Astrocyte (in vitro differentiated cells and primary cell): ENCODE data around the gene TTLL8. TPM values are rescaled to one million over a fixed set of nuclear protein-coding genes. Genes with fewer than 3 reads are reported as not detected.

Experiments used
- DNase-seq: peaks from one replicate; pipeline ENCODE4 v3.0.0-alpha.2; 2010; ENCODE audit warnings: low read depth
- FAIRE-seq: peaks from 2 replicates; lab custom pipeline; 2011; peaks lifted over from hg19 to GRCh38; lab: Jason Lieb, UNC
- H2AFZ ChIP-seq: 2 replicates; pipeline ENCODE4 v1.6.0; 2012; ENCODE audit warnings: low read depth, low read length, inconsistent platforms
- H3K27ac ChIP-seq: 2 replicates; pipeline ENCODE4 v1.5.1; 2011; ENCODE audit warnings: low read depth, low read length, inconsistent platforms
- H3K27me3 ChIP-seq: 2 replicates; pipeline ENCODE4 v1.6.0; 2011; ENCODE audit warnings: low read length, inconsistent platforms; ENCODE audit not compliant: insufficient read depth
- H3K36me3 ChIP-seq: 2 replicates; pipeline ENCODE4 v1.5.1; 2011; ENCODE audit warnings: low read length, inconsistent platforms; ENCODE audit not compliant: insufficient read depth
- H3K4me1 ChIP-seq: 2 replicates; pipeline ENCODE4 v1.5.1; 2011; ENCODE audit warnings: low read length, inconsistent platforms; ENCODE audit not compliant: insufficient read depth
- H3K4me2 ChIP-seq: 2 replicates; pipeline ENCODE4 v1.6.0; 2012; ENCODE audit warnings: low read length, inconsistent platforms
- H3K4me3 ChIP-seq: 2 replicates; pipeline ENCODE4 v1.5.1; 2011; ENCODE audit warnings: low read depth, mild to moderate bottlenecking, low read length, inconsistent platforms; ENCODE audit not compliant: insufficient read depth
- H3K79me2 ChIP-seq: 2 replicates; pipeline ENCODE4 v1.6.0; 2012; ENCODE audit warnings: mild to moderate bottlenecking, low read length, inconsistent platforms; ENCODE audit not compliant: insufficient read depth
- H3K9ac ChIP-seq: 2 replicates; pipeline ENCODE4 v1.6.0; 2012; ENCODE audit warnings: mild to moderate bottlenecking, low read length, inconsistent platforms
- H3K9me3 ChIP-seq: 2 replicates; pipeline ENCODE4 v1.5.1; 2012; ENCODE audit warnings: low read depth, mild to moderate bottlenecking, low read length, inconsistent platforms; ENCODE audit not compliant: insufficient read depth
- H4K20me1 ChIP-seq: 2 replicates; pipeline ENCODE4 v1.6.0; 2012; ENCODE audit warnings: low read length, inconsistent platforms; ENCODE audit not compliant: insufficient read depth
- H3K27ac Mint-ChIP-seq: one replicate; pipeline ENCODE4 v1.8.0; 2021; ENCODE audit warnings: mild to moderate bottlenecking, mixed read lengths; ENCODE audit not compliant: unreplicated experiment
- H3K27me3 Mint-ChIP-seq: one replicate; pipeline ENCODE4 v1.8.0; 2021; ENCODE audit warnings: low read depth, mixed read lengths; ENCODE audit not compliant: unreplicated experiment
- H3K36me3 Mint-ChIP-seq: one replicate; pipeline ENCODE4 v1.8.0; 2021; ENCODE audit warnings: low read depth, mixed read lengths; ENCODE audit not compliant: unreplicated experiment
- H3K4me1 Mint-ChIP-seq: one replicate; pipeline ENCODE4 v1.8.0; 2021; ENCODE audit warnings: low read depth, mixed read lengths; ENCODE audit not compliant: unreplicated experiment
- H3K4me3 Mint-ChIP-seq: one replicate; pipeline ENCODE4 v1.8.0; 2021; ENCODE audit warnings: mild to moderate bottlenecking, moderate library complexity, mixed read lengths; ENCODE audit not compliant: unreplicated experiment
- H3K9me3 Mint-ChIP-seq: one replicate; pipeline ENCODE4 v1.8.0; 2021; ENCODE audit warnings: mild to moderate bottlenecking, mixed read lengths; ENCODE audit not compliant: unreplicated experiment
- CTCF ChIP-seq: IDR thresholded peaks from 2 replicates; pipeline ENCODE4 v1.5.1; 2011; ENCODE audit warnings: low read depth, mild to moderate bottlenecking, inconsistent platforms, low read length, moderate library complexity; ENCODE audit not compliant: insufficient read depth
- EZH2 ChIP-seq: IDR thresholded peaks from 2 replicates; pipeline ENCODE4 v1.6.1; 2012; ENCODE audit warnings: mild to moderate bottlenecking, low read length, inconsistent platforms; ENCODE audit not compliant: insufficient read depth
- total RNA-seq: library from RNA; stranded (reverse); gene quantifications from 2 replicates; pipeline ENCODE4 v1.2.1, GENCODE V29; 2021

The TTLL8 gene
- total RNA-seq, 1 donor from 2014 or later = not detected

GRCh38 chr22:49997932-49998717 lies 60.0 kb downstream of the TTLL8 start:
- FAIRE-seq (no peak), DNase-seq (no peak)
- Mint-ChIP-seq H3K36me3 (peaks cover 2% of the 10 kb centered on the region), H3K27me3 (peaks cover 35% of the 10 kb centered on the region), H3K9me3 (no peaks in the 10 kb centered on the region), H3K4me1 (peaks cover 4% of the 10 kb centered on the region), H3K4me3 (no peak overlapping the region), H3K27ac (no peak overlapping the region)
- TF ChIP-seq CTCF (no peak), EZH2 (no peak)
- Histone ChIP-seq H3K79me2 (no peaks in the 10 kb centered on the region), H3K4me1 (no peaks in the 10 kb centered on the region), H2AFZ (no peak overlapping the region), H3K36me3 (no peaks in the 10 kb centered on the region), H3K9ac (no peak overlapping the region), H4K20me1 (no peaks in the 10 kb centered on the region), H3K27ac (no peak overlapping the region), H3K4me3 (no peak overlapping the region), H3K4me2 (no peak overlapping the region), H3K9me3 (no peaks in the 10 kb centered on the region), H3K27me3 (peaks cover 10% of the 10 kb centered on the region)

- no peaks in the 10 kb centered on the region for H3K4me1 Mint-ChIP-seq
- H3K36me3 Mint-ChIP-seq = peaks cover 1% of the 10 kb centered on the region
- FAIRE-seq (no peak), DNase-seq (no peak)
- no peaks in the 10 kb centered on the region for H3K9me3 Mint-ChIP-seq
- no peak overlapping the region for H3K4me3 Mint-ChIP-seq
- H3K4me2 ChIP-seq = no peak overlapping the region
- no peak overlapping the region for H3K4me3 ChIP-seq
- no peak overlapping the region for H2AFZ ChIP-seq
- H4K20me1 ChIP-seq = no peaks in the 10 kb centered on the region
- H3K79me2 ChIP-seq = no peaks in the 10 kb centered on the region
- H3K9me3 ChIP-seq = no peaks in the 10 kb centered on the region
- TF ChIP-seq CTCF (no peak), EZH2 (no peak)
- H3K27ac ChIP-seq = no peak overlapping the region
- H3K27me3 ChIP-seq = peaks cover 5% of the 10 kb centered on the region
- no peaks in the 10 kb centered on the region for H3K4me1 ChIP-seq
- H3K27me3 Mint-ChIP-seq = peaks cover 34% of the 10 kb centered on the region
- H3K36me3 ChIP-seq = no peaks in the 10 kb centered on the region
- H3K9ac ChIP-seq = no peak overlapping the region
- no peak overlapping the region for H3K27ac Mint-ChIP-seq
Observed at GRCh38 chr22:49997251-49997599, 60.9 kb downstream of the TTLL8 start.

- H3K27ac Mint-ChIP-seq = no peak overlapping the region
- no peak overlapping the region for H3K27ac ChIP-seq
- peaks cover 32% of the 10 kb centered on the region for H3K27me3 Mint-ChIP-seq
- H3K36me3 Mint-ChIP-seq = no peaks in the 10 kb centered on the region
- H3K4me3 ChIP-seq = no peak overlapping the region
- H3K9me3 Mint-ChIP-seq = no peaks in the 10 kb centered on the region
- H3K4me1 Mint-ChIP-seq = no peaks in the 10 kb centered on the region
- H3K4me3 Mint-ChIP-seq = no peak overlapping the region
- H3K4me2 ChIP-seq = no peak overlapping the region
- H3K79me2 ChIP-seq = no peaks in the 10 kb centered on the region
- no peaks in the 10 kb centered on the region for H3K9me3 ChIP-seq
- no peak for TF ChIP-seq EZH2
- TF ChIP-seq CTCF = no peak
- no peak for DNase-seq
- no peaks in the 10 kb centered on the region for H3K4me1 ChIP-seq
- no peaks in the 10 kb centered on the region for H4K20me1 ChIP-seq
- no peak overlapping the region for H3K9ac ChIP-seq
- no peak for FAIRE-seq
- peaks cover 5% of the 10 kb centered on the region for H3K27me3 ChIP-seq
- no peaks in the 10 kb centered on the region for H3K36me3 ChIP-seq
- no peak overlapping the region for H2AFZ ChIP-seq
Observed at GRCh38 chr22:49996518-49997250, 61.4 kb downstream of the TTLL8 start.
